Prostate gland (tissue), 2 donors: Measurements from ENCODE around the gene ZC3H18. TPM values are rescaled to one million over a fixed set of nuclear protein-coding genes. Genes with fewer than 3 reads are reported as not detected.

Experiments used
- DNase-seq: peaks from one replicate; pipeline ENCODE4 v3.0.0-alpha.2; 2019; ENCODE audit warnings: low spot score
- H3K27ac ChIP-seq, 2 donors: fragments of 200-600 bp; sonication (generic); 2 replicates each; pipeline ENCODE4 v1.5.1; 2017 to 2019
- H3K27me3 ChIP-seq: fragments of 200-600 bp; sonication (generic); replicated peaks from 2 replicates; pipeline ENCODE4 v1.5.1; 2019; ENCODE audit not compliant: insufficient read depth
- H3K36me3 ChIP-seq, 2 donors: fragments of 200-600 bp; sonication (generic); 1 replicate in 1 of 2; 2 replicates in 1 of 2; pipeline versions ENCODE4 v1.5.1 to v1.8.1; 2017 to 2019
- H3K4me1 ChIP-seq: fragments of 200-600 bp; sonication (generic); replicated peaks from 2 replicates; pipeline ENCODE4 v1.5.1; 2019
- H3K4me3 ChIP-seq, 2 donors: fragments of 200-600 bp; sonication (generic); 2 replicates each; pipeline ENCODE4 v1.5.1; 2017 to 2019
- H3K9me3 ChIP-seq: fragments of 200-600 bp; sonication (generic); 2 replicates; pipeline ENCODE4 v1.5.1; 2017
- POLR2A ChIP-seq: fragments of 450-650 bp; IDR thresholded peaks from one replicate; pipeline ENCODE4 v1.6.1; 2016; ENCODE audit warnings: antibody characterized with exemption, mild to moderate bottlenecking
- POLR2AphosphoS5 ChIP-seq: sonication (generic); formaldehyde crosslinking; IDR thresholded peaks from one replicate; pipeline ENCODE4 v1.6.1; 2017; ENCODE audit warnings: antibody characterized with exemption
- WGBS: methylation state at CpG from one replicate; pipeline ENCODE4 v1.1.5; 2018; 5-methylcytosine and 5-hydroxymethylcytosine counted together
- intact Hi-C: fragments of 100-400 bp; cut with DNase I; formaldehyde crosslinking; loops from one replicate; pipeline ENCODE4 v1.14.2; 2022
- total RNA-seq, 2 donors: library from RNA; depleted of rRNA; stranded (reverse); fragments of >200 nt; gene quantifications; one replicate each; pipeline ENCODE4 v1.1.0, GENCODE V29; 2016
- TF ChIP-seq, protein P1 (sequence below), 4 experiments: fragments of 200-600 bp in 2 of 4; fragments of 450-650 bp in 2 of 4; sonication (generic) in 2 of 4; IDR thresholded peaks; 1 replicate in 3 of 4; 2 replicates in 1 of 4; pipeline ENCODE4 v1.5.1; 2016 to 2019; ENCODE audit warnings: antibody characterized with exemption in 4 of 4, mild to moderate bottlenecking in 2 of 4, moderate library complexity in 2 of 4

The ZC3H18 gene
- total RNA-seq, 2 donors from 2014 or later, result 26.7 to 50.7 TPM

GRCh38 chr16:88532434-88533241, 37.6 kb upstream of the ZC3H18 start:
- Histone ChIP-seq H3K27ac (no peak overlapping the region), H3K27me3 (peaks cover 1% of the 10 kb centered on the region), H3K4me3 (peak overlapping the region; percentile 60 to 75), H3K36me3 (no peaks in the 10 kb centered on the region), H3K4me1 (peaks cover 4% of the 10 kb centered on the region), H3K9me3 (no peaks in the 10 kb centered on the region)
- TF ChIP-seq, protein P1, sequence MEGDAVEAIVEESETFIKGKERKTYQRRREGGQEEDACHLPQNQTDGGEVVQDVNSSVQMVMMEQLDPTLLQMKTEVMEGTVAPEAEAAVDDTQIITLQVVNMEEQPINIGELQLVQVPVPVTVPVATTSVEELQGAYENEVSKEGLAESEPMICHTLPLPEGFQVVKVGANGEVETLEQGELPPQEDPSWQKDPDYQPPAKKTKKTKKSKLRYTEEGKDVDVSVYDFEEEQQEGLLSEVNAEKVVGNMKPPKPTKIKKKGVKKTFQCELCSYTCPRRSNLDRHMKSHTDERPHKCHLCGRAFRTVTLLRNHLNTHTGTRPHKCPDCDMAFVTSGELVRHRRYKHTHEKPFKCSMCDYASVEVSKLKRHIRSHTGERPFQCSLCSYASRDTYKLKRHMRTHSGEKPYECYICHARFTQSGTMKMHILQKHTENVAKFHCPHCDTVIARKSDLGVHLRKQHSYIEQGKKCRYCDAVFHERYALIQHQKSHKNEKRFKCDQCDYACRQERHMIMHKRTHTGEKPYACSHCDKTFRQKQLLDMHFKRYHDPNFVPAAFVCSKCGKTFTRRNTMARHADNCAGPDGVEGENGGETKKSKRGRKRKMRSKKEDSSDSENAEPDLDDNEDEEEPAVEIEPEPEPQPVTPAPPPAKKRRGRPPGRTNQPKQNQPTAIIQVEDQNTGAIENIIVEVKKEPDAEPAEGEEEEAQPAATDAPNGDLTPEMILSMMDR (IDR thresholded peaks at IDR 0.05), result no peak
- TF ChIP-seq POLR2AphosphoS5, result no peak
- TF ChIP-seq POLR2A, result no peak
- DNase-seq, result no peak
- intact Hi-C loops, result loop anchor here (10.0 kb wide), 1 partner anchor 578 kb away; the partner anchor contains the start of gene BANP
- 83% methylated on average over 33 of the region's 37 CpGs for WGBS

DNA sequence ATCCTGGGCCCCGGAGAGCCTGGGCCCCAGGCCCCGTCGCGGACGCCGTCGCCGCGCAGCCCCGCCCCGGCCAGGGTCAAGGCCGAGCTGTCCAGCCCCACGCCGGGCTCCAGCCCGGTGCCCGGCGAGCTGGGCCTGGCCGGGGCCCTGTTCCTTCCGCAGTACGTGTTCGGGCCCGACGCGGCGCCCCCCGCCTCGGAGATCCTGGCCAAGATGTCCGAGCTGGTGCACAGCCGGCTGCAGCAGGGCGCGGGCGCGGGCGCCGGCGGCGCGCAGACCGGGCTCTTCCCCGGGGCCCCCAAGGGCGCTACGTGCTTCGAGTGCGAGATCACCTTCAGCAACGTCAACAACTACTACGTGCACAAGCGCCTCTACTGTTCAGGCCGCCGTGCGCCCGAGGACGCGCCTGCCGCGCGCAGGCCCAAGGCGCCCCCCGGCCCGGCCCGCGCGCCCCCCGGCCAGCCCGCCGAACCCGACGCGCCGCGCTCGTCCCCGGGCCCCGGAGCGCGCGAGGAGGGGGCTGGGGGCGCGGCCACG, 36.8 kb upstream of the ZC3H18 start:
- intact Hi-C loops, result loop anchor here (10.0 kb wide), 1 partner anchor 579 kb away; the partner anchor contains the start of gene BANP
- H3K27ac ChIP-seq, result peak overlapping the region in 1 of 2 donors; percentile 43

DNA sequence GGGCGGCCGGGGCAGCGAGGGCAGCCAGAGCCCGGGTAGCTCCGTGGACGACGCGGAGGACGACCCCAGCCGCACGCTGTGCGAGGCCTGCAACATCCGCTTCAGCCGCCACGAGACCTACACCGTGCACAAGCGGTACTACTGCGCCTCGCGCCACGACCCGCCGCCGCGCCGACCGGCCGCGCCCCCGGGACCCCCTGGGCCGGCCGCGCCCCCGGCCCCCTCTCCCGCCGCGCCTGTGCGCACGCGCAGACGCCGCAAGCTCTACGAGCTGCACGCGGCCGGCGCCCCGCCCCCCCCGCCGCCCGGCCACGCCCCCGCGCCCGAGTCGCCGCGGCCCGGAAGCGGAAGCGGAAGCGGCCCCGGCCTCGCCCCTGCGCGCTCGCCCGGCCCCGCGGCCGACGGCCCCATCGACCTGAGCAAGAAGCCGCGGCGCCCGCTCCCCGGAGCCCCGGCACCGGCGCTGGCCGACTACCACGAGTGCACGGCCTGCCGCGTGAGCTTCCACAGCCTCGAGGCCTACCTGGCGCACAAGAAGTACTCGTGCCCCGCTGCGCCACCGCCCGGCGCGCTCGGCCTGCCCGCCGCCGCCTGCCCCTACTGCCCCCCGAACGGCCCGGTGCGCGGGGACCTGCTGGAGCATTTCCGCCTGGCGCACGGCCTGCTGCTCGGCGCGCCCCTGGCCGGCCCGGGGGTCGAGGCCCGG, 36.1 kb upstream of the ZC3H18 start:
- H3K9me3 ChIP-seq, result no peaks in the 10 kb centered on the region
- peak; percentile 65 for DNase-seq
- no peaks in the 10 kb centered on the region for H3K36me3 ChIP-seq
- TF ChIP-seq, protein P1 (IDR thresholded peaks at IDR 0.05), result peak in 2 of 4 experiments; percentile 14 to 32
- TF ChIP-seq POLR2AphosphoS5 (no peak), POLR2A (peak; percentile 28)
- WGBS, result no CpG with 5 or more reads among the region's 114 CpGs
- peaks cover 4% of the 10 kb centered on the region for H3K4me1 ChIP-seq
- H3K27me3 ChIP-seq, result peaks cover 7% of the 10 kb centered on the region
- intact Hi-C loops, result loop anchor here (10.0 kb wide), 1 partner anchor 579 kb away; the partner anchor contains the start of gene BANP
- H3K27ac ChIP-seq, result peak overlapping the region in 1 of 2 donors; percentile 56
- peak overlapping the region; percentile 60 to 75 for H3K4me3 ChIP-seq

More for the DNA sequence above, 36.8 kb upstream of the ZC3H18 start:
- H3K36me3 ChIP-seq, result no peaks in the 10 kb centered on the region
- H3K4me3 ChIP-seq, result peak overlapping the region; percentile 60 to 75
- TF ChIP-seq, protein P1 (IDR thresholded peaks at IDR 0.05), result no peak
- TF ChIP-seq POLR2AphosphoS5, result no peak
- TF ChIP-seq POLR2A, result no peak
- H3K9me3 ChIP-seq, result no peaks in the 10 kb centered on the region
- DNase-seq, result no peak
- H3K27me3 ChIP-seq, result peaks cover 4% of the 10 kb centered on the region
- H3K4me1 ChIP-seq, result peaks cover 4% of the 10 kb centered on the region
- 0% methylated on average over 16 of the region's 79 CpGs for WGBS

DNA sequence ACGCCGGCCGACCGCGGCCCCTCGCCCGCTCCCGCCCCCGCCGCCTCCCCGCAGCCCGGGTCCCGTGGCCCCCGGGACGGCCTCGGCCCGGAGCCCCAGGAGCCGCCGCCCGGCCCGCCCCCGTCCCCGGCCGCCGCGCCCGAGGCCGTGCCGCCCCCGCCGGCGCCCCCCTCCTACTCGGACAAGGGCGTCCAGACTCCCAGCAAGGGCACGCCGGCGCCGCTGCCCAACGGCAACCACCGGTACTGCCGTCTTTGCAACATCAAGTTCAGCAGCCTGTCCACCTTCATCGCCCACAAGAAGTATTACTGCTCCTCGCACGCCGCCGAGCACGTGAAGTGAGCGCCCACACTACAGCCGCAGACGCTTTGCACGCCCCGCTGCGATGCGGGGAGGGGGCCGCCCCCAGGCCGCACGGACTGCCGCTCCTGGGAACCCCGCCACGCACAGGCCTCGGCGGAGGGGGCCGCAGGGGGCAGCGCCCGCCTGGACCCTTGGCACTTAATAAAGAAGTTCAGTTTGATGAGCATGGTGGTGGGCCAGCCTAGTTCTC, 35.5 kb upstream of the ZC3H18 start:
- H3K4me1 ChIP-seq, result peaks cover 4% of the 10 kb centered on the region
- intact Hi-C loops, result loop anchor here (10.0 kb wide), 1 partner anchor 580 kb away; the partner anchor contains the start of gene BANP
- no peaks in the 10 kb centered on the region for H3K9me3 ChIP-seq
- peak overlapping the region; percentile 60 to 75 for H3K4me3 ChIP-seq
- no peak overlapping the region for H3K27ac ChIP-seq
- TF ChIP-seq POLR2A, result no peak
- TF ChIP-seq, protein P1 (IDR thresholded peaks at IDR 0.05), result peak in 1 of 4 experiments; percentile 9
- peaks cover 7% of the 10 kb centered on the region for H3K27me3 ChIP-seq
- no peak for DNase-seq
- no peaks in the 10 kb centered on the region for H3K36me3 ChIP-seq
- 13% methylated on average over 39 of the region's 65 CpGs for WGBS
